ENCODE results near the gene TPR. TPM values are rescaled to one million over a fixed set of nuclear protein-coding genes. Genes with fewer than 3 reads are reported as not detected.

TPR gene
- total RNA-seq, 2 donors from 2014 or later, result 133 to 151 TPM

DNA sequence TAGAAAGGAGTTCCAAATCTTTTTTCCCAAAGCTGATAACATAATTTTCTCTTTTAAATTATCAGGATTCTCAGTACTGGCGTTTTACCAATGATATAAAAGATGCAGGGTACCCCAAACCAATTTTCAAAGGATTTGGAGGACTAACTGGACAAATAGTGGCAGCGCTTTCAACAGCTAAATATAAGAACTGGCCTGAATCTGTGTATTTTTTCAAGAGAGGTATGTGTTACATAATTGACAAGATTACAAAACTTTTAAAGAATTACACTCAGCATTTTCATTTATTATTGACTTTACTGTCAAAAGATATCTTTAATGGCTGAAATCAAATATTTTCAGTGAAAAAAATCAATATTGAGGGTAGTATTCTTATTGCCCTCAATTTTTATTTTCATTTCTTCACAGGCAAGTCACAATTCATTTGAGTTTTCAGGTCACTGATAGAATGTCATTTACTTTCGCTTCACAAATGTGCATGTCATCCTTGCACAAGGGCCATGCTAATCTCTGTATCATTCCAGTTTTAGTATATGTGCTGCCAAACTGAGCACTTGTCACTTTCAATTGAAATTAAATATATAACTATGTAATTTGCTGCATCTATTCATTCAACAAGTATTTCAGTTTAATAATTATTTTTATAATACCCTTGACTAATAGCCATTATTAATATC lies 63.5 kb downstream of the TPR start:
- Mint-ChIP-seq H3K4me1 (ENCODE audit: low read depth) (peaks cover 2% of the 10 kb centered on the region), H3K9me3 (no peaks in the 10 kb centered on the region), H3K27me3 (ENCODE audit: low read depth) (no peaks in the 10 kb centered on the region), H3K4me3 (no peak overlapping the region), H3K27ac (no peak overlapping the region), H3K36me3 (ENCODE audit: insufficient read depth in 2 of 2) (peaks cover 7 to 24% of the 10 kb centered on the region in 2 donors)
- DNase-seq (no peak), ATAC-seq (replicated peaks in 1 of 2) (no peak)

- H3K4me1 Mint-ChIP-seq (ENCODE audit: low read depth), result peaks cover 14% of the 10 kb centered on the region
- peaks cover 2 to 16% of the 10 kb centered on the region in 2 donors for H3K36me3 Mint-ChIP-seq (ENCODE audit: insufficient read depth in 2 of 2)
- no peak overlapping the region for H3K27ac Mint-ChIP-seq
- H3K9me3 Mint-ChIP-seq, result no peaks in the 10 kb centered on the region
- no peaks in the 10 kb centered on the region for H3K27me3 Mint-ChIP-seq (ENCODE audit: low read depth)
- DNase-seq (no peak), ATAC-seq (replicated peaks in 1 of 2) (no peak)
- H3K4me3 Mint-ChIP-seq, result no peak overlapping the region
Measured at GRCh38 chr1:186310307-186310706, 64.7 kb downstream of the TPR start.

GRCh38 chr1:186308264-186309060 lies 66.6 kb downstream of the TPR start:
- Mint-ChIP-seq H3K9me3 (no peaks in the 10 kb centered on the region), H3K36me3 (ENCODE audit: insufficient read depth in 2 of 2) (peaks cover 2 to 11% of the 10 kb centered on the region in 2 donors), H3K4me1 (ENCODE audit: low read depth) (peaks cover 29% of the 10 kb centered on the region), H3K27ac (no peak overlapping the region), H3K4me3 (no peak overlapping the region), H3K27me3 (ENCODE audit: low read depth) (no peaks in the 10 kb centered on the region)
- DNase-seq (peak; percentile 37 to 45), ATAC-seq (replicated peaks in 1 of 2) (peak; percentile 79 to 86)

- H3K36me3 Mint-ChIP-seq (ENCODE audit: insufficient read depth in 2 of 2), result peaks cover 2 to 11% of the 10 kb centered on the region in 2 donors
- DNase-seq (no peak), ATAC-seq (replicated peaks in 1 of 2) (no peak)
- H3K27ac Mint-ChIP-seq, result no peak overlapping the region
- peaks cover 38% of the 10 kb centered on the region for H3K4me1 Mint-ChIP-seq (ENCODE audit: low read depth)
- no peak overlapping the region for H3K4me3 Mint-ChIP-seq
- no peaks in the 10 kb centered on the region for H3K27me3 Mint-ChIP-seq (ENCODE audit: low read depth)
- no peaks in the 10 kb centered on the region for H3K9me3 Mint-ChIP-seq
Measured at GRCh38 chr1:186307445-186307844, 67.6 kb downstream of the TPR start.

GRCh38 chr1:186306533-186306932 lies 68.5 kb downstream of the TPR start:
- Mint-ChIP-seq H3K4me3 (peak overlapping the region; percentile 8 to 17), H3K27ac (peak overlapping the region; percentile 35), H3K36me3 (ENCODE audit: insufficient read depth in 2 of 2) (peaks cover 2 to 11% of the 10 kb centered on the region in 2 donors), H3K27me3 (ENCODE audit: low read depth) (no peaks in the 10 kb centered on the region), H3K9me3 (no peaks in the 10 kb centered on the region), H3K4me1 (ENCODE audit: low read depth) (peaks cover 47% of the 10 kb centered on the region)
- no peak for DNase-seq
- no peak for ATAC-seq (replicated peaks in 1 of 2)

DNA sequence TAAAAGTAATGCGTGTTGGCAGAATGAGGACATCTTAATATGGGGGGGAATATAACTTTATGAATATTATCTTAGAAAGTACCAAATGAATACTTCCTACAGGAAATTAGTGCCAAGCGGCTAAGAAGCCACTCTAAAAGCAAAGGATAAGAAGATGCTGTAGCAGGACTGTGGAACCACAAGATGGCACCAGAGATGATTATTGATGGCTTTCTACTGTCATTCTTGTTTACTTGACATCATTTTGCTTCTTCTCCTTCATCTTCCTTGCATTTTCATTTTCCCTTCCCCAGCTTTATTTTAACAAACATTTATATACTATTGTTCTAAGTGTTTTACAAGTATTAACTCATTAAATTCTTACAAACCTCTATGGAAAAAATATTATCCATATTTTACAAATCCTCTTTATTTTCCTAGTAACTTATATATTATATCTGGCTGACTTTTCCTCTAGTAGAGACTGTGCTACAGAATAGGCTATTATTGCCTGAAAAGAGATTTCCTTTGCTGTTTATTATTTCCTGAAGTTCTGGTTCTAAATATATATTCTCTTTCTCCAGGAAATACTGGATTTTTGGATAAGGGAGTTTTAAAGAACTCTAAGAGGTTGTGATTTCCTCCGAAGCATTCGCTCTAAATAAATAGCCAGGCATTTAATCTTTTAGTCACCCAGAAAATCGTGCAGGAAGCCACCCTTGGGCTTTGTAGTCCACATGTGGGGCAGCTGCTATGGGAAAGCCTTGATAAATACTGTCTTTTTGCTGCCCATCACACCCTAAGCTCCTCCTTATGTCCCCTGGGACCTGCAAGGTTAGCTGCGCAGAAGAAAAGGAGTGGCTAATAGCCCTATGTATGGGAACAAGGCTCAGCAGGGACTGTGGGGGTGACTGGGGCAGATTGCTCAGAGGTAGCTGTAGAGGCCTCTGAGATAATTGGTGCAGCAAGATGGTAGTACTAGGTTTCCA lies 69.8 kb downstream of the TPR start:
- ATAC-seq (replicated peaks in 1 of 2) (no peak), DNase-seq (no peak)
- Mint-ChIP-seq H3K4me3 (peak overlapping the region; percentile 0 to 11), H3K27ac (peak overlapping the region; percentile 6), H3K36me3 (ENCODE audit: insufficient read depth in 2 of 2) (peaks cover 2 to 8% of the 10 kb centered on the region in 2 donors), H3K9me3 (no peaks in the 10 kb centered on the region), H3K27me3 (ENCODE audit: low read depth) (no peaks in the 10 kb centered on the region), H3K4me1 (ENCODE audit: low read depth) (peaks cover 57% of the 10 kb centered on the region)

- ATAC-seq (replicated peaks in 1 of 2), result no peak
- Mint-ChIP-seq H3K36me3 (ENCODE audit: insufficient read depth in 2 of 2) (peaks cover 0 to 5% of the 10 kb centered on the region in 2 donors), H3K4me3 (peak overlapping the region; percentile 15 to 22), H3K27ac (peak overlapping the region; percentile 48), H3K4me1 (ENCODE audit: low read depth) (peaks cover 70% of the 10 kb centered on the region), H3K27me3 (ENCODE audit: low read depth) (no peaks in the 10 kb centered on the region), H3K9me3 (no peaks in the 10 kb centered on the region)
- DNase-seq, result no peak
Measured at GRCh38 chr1:186303911-186304310, 71.1 kb downstream of the TPR start.

GRCh38 chr1:186302381-186302920 lies 72.6 kb downstream of the TPR start:
- DNase-seq, result no peak
- H3K9me3 Mint-ChIP-seq, result no peaks in the 10 kb centered on the region
- no peaks in the 10 kb centered on the region for H3K27me3 Mint-ChIP-seq (ENCODE audit: low read depth)
- H3K36me3 Mint-ChIP-seq (ENCODE audit: insufficient read depth in 2 of 2), result peaks cover 0 to 5% of the 10 kb centered on the region in 2 donors
- H3K27ac Mint-ChIP-seq, result peak overlapping the region; percentile 9
- H3K4me1 Mint-ChIP-seq (ENCODE audit: low read depth), result peaks cover 79% of the 10 kb centered on the region
- ATAC-seq (replicated peaks in 1 of 2), result no peak
- H3K4me3 Mint-ChIP-seq, result peak overlapping the region; percentile 44 to 52

- Mint-ChIP-seq H3K36me3 (ENCODE audit: insufficient read depth in 2 of 2) (peaks cover 0 to 3% of the 10 kb centered on the region in 2 donors), H3K9me3 (no peaks in the 10 kb centered on the region), H3K27me3 (ENCODE audit: low read depth) (no peaks in the 10 kb centered on the region), H3K27ac (peak overlapping the region; percentile 72), H3K4me1 (ENCODE audit: low read depth) (peaks cover 77% of the 10 kb centered on the region), H3K4me3 (peak overlapping the region; percentile 31 to 52)
- ATAC-seq (replicated peaks in 1 of 2) (peak; percentile 84), DNase-seq (peak; percentile 41 to 63)
Measured at GRCh38 chr1:186301448-186301847, 73.6 kb downstream of the TPR start.

DNA sequence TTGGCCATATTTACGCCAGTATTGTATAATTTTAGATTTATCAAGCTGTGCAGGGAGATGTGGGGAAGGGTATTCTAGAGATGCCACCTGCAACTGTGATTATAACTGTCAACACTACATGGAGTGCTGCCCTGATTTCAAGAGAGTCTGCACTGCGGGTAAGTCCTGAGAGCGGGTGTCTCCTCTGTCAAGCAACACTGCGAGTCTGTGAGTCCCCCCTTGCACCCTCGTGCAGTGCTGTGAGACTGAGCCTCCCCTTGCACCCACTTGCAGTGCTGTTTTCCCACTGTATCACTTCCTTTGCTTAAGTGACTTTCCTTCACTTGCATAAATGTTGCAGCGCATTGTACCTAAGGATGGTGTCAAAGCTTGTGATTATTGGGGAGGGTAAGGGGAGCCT lies 75.0 kb downstream of the TPR start:
- no peak for ATAC-seq (replicated peaks in 1 of 2)
- Mint-ChIP-seq H3K27me3 (ENCODE audit: low read depth) (no peaks in the 10 kb centered on the region), H3K9me3 (no peaks in the 10 kb centered on the region), H3K27ac (no peak overlapping the region), H3K36me3 (ENCODE audit: insufficient read depth in 2 of 2) (no peaks in the 10 kb centered on the region), H3K4me3 (peak overlapping the region in 1 of 2 donors; percentile 61), H3K4me1 (ENCODE audit: low read depth) (peaks cover 63% of the 10 kb centered on the region)
- DNase-seq, result no peak

DNA sequence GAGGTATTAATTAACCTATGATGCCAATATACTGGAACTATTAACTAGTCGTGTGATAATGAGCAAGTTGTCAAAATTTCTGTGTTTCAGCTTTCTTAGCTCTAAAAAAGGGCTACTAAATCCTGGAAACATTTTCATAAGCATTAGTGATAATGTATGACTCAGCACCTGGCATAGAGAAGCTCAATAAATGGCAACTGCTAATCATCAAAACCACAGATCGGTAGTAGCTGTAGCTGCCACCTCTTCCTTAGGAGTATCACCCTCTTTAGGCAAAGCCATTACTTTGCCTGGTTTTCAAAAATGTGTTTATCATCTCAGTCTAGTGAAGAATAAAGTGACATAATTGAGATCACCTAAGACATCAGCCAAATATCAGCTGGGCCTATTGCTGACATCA lies 75.5 kb downstream of the TPR start:
- H3K27ac Mint-ChIP-seq, result no peak overlapping the region
- no peaks in the 10 kb centered on the region for H3K9me3 Mint-ChIP-seq
- H3K4me3 Mint-ChIP-seq, result peak overlapping the region in 1 of 2 donors; percentile 61
- DNase-seq (no peak), ATAC-seq (replicated peaks in 1 of 2) (no peak)
- H3K27me3 Mint-ChIP-seq (ENCODE audit: low read depth), result no peaks in the 10 kb centered on the region
- H3K4me1 Mint-ChIP-seq (ENCODE audit: low read depth), result peaks cover 59% of the 10 kb centered on the region
- H3K36me3 Mint-ChIP-seq (ENCODE audit: insufficient read depth in 2 of 2), result no peaks in the 10 kb centered on the region

- ATAC-seq (replicated peaks in 1 of 2), result no peak
- H3K4me3 Mint-ChIP-seq, result peak overlapping the region in 1 of 2 donors; percentile 30
- no peak for DNase-seq
- no peaks in the 10 kb centered on the region for H3K36me3 Mint-ChIP-seq (ENCODE audit: insufficient read depth in 2 of 2)
- peaks cover 61% of the 10 kb centered on the region for H3K4me1 Mint-ChIP-seq (ENCODE audit: low read depth)
- H3K27me3 Mint-ChIP-seq (ENCODE audit: low read depth), result no peaks in the 10 kb centered on the region
- no peaks in the 10 kb centered on the region for H3K9me3 Mint-ChIP-seq
- H3K27ac Mint-ChIP-seq, result no peak overlapping the region
Measured at GRCh38 chr1:186298851-186299250, 76.2 kb downstream of the TPR start.

Measured in activated T-cell treated with anti-CD3 and anti-CD28 coated beads, Interleukin-2, amount 50 U/mL, for 72 hours (primary cell).